Measurements from ENCODE around the gene TBC1D10B. TPM values are rescaled to one million over a fixed set of nuclear protein-coding genes. Genes with fewer than 3 reads are reported as not detected.

The TBC1D10B gene
- total RNA-seq, 1 donor from 2014 or later: 71.1 TPM

DNA sequence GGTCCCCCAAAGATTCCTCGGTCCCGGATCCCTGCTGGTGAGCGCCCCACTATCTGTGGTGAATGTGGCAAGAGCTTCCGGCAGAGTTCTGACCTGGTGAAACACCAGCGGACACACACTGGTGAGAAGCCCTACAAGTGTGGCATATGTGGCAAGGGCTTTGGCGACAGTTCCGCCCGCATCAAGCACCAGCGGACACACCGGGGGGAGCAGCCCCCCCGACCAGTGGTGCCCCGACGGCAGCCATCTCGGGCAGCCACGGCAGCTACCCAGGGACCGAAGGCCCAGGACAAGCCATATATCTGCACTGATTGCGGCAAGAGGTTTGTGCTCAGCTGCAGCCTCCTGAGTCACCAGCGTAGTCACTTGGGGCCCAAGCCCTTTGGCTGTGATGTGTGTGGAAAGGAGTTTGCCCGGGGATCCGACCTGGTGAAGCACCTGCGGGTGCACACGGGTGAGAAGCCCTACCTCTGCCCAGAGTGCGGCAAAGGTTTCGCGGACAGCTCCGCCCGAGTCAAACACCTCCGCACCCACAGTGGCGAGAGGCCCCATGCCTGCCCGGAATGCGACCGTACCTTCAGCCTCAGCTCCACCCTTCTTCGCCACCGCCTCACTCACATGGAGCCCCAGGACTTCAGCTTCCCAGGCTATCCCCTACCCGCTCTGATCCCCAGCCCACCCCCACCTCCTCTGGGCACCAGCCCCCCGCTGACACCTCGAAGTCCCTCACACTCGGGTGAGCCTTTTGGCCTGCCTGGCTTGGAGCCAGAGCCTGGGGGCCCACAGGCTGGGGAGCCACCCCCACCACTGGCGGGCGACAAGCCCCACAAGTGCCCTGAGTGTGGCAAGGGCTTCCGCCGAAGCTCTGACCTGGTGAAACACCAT, 27.7 kb upstream of the TBC1D10B start:
- intact Hi-C loops (cut with micrococcal nuclease): no loop called here

DNA sequence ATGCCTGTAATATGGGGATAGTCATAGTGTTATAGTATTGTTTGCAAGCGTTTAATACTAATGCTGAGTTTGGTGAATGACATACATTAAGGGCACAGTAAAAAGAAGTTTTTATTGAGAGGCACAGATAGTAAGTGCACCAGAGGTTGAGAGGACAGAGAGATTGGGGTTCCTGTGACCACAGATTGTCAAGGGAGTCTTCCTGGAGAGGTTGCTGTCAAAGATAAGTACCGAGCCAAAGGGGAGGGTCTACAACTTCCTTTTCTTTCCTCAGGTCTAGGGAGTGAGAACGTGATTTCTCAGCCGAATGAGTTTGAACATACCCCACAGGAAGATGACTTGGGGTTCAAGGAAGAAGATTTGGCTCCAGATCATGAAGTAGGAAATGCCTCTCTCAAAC, 26.8 kb upstream of the TBC1D10B start:
- intact Hi-C loops (cut with micrococcal nuclease): no loop called here

DNA sequence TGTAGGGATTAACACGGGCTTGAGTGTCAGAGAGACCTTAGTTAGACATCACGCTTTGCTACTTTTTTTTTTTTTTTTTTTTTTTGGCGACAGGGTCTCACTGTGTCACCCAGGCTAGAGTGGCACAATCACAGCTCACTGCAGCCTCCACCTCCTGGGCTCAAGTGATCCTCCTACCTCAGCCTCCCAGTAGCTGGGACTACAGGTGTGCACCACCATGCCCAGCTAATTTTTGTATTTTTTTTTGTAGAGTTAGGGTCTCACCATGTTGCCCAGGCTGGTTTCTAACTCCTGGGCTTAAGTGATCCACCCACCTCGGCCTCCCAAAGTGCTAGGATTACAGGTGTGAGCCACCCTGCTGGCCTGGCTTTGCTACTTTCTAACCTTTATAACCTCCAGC, 26.3 kb upstream of the TBC1D10B start:
- intact Hi-C loops (cut with micrococcal nuclease): loop anchor here (1.0 kb wide), 1 partner anchor 18 kb away; no protein-coding TSS in a partner anchor

DNA sequence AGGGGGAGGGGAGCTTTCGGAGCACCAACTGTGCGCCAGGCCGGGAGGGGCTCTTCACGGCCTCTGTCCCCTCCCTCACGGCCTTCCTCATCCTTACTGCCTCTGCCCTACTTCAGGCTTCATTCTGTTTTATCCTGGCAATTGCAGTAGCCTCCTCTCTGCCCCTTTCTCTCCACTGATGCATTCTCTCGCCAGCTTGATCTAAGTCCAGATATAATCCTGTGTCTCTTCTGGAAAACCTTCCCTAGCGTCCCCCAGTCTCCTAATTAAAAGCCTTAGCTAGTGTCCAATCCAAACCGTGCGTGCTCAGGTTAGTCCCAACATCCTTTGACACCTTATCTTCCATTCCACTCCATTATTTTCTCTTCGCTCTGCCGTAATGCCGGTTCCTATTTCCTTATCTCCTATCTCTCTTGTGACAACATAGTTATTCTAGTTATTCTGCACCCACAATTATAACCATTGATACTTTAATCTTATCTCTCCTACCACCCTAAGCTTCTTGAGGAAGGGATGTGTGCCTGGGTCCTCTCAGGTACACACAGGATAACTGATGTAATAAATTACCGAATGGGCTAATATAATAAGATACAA, 25.8 kb upstream of the TBC1D10B start:
- intact Hi-C loops (cut with micrococcal nuclease): loop anchor here (1.0 kb wide), 3 partner anchors 11 to 26 kb away; partner anchors contain the start of genes TBC1D10B and ZNF771

DNA sequence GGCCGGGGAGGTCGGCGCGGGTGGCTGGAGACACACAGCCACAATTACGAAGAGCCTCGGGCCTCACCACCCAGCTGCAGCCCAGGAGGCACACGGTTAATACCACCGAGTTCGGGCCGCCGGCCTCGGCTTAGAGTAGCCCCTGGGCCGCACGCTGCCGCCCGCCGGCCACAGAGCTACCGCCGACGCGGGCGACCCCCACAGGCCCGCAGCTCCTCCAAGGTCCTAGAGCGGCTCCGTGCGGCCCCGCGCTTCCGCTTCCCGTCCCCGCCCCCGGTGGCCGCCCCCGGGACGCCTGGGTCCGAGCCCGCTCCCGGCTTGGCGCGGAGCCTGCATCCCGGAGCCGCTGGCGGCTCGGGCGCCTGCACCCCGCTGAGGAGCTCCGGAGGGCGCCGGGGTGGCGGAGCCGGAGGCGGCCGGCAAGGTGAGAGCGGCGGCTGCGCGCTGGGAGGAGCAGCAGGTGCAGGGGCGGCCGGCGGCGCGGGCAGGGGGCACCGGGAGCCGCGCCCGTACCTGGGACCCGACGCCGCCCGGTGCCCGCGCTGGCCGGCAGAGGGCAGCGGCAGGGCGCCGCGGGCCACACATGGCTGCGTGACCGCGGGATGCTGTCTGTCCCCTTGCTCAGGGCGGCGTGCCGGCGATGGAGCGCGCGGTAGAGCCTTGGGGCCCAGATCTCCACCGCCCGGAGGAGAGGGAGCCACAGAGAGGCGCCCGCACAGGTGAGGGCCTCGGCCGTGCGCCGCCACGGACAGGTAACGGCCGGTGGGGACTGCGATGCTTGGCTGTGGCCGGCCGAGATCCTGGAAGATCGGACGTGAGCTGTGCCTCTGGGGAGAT, 25.1 kb upstream of the TBC1D10B start, which contains the start of gene ZNF48:
Gene ZNF48, plus strand, starts transcription at position 266 of the 837 bp plus-strand sequence. Its CDS starts 375 bp downstream, at position 641.
- intact Hi-C loops (cut with micrococcal nuclease): loop anchor here (1.0 kb wide), 2 partner anchors 12 to 25 kb away; partner anchors contain the start of genes TBC1D10B and ZNF771

DNA sequence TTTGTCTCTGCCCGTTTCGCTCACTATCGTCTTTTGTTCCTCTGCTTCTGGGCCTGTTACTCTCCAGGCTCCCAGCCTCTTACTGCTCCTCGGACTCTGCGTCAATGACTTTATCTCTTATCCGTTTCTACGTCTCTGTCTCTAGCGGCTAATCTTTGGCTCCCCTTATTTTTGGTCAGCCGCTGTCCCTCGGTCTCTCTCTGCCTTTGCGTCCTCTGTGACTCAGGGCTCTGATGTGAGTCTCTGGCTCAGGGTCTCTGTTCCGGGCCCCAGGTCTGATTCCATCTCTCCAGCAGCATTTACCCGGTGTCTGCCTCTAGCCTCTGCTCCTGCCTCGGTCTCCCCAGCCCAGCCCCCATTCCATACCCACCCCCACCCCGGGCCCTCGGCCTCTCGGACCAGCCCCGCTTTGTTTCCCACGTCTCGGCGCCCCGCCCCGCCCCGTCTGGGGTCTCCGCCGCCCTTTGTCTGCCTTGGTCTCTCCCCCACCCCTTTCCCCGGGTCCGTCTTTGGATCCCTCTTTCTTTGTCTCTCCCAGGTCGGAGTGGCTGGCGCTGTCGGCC, 24.4 kb upstream of the TBC1D10B start:
- intact Hi-C loops (cut with micrococcal nuclease): loop anchor here (1.0 kb wide), 2 partner anchors 13 to 24 kb away; partner anchors contain the start of genes TBC1D10B and ZNF771

DNA sequence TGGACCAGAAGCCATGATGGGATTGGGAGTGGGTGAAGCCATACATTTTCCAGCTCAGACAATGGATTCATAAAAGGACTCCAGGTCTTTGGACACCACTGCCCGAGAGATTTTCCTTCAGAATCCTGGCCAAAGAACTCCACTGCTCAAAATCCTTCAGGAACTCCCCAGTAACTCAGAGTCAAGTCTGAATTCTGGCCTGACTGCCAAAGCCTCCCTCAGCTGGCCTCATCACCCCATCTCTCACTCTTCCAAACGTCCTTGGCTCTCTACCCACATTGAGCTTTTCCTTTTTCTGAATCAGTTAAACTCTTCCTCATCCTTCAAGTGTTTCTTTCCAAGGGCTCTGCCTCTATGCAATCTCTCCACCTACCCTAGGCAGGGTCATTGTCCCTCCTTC, 13.2 kb upstream of the TBC1D10B start:
- intact Hi-C loops (cut with micrococcal nuclease): no loop called here

DNA sequence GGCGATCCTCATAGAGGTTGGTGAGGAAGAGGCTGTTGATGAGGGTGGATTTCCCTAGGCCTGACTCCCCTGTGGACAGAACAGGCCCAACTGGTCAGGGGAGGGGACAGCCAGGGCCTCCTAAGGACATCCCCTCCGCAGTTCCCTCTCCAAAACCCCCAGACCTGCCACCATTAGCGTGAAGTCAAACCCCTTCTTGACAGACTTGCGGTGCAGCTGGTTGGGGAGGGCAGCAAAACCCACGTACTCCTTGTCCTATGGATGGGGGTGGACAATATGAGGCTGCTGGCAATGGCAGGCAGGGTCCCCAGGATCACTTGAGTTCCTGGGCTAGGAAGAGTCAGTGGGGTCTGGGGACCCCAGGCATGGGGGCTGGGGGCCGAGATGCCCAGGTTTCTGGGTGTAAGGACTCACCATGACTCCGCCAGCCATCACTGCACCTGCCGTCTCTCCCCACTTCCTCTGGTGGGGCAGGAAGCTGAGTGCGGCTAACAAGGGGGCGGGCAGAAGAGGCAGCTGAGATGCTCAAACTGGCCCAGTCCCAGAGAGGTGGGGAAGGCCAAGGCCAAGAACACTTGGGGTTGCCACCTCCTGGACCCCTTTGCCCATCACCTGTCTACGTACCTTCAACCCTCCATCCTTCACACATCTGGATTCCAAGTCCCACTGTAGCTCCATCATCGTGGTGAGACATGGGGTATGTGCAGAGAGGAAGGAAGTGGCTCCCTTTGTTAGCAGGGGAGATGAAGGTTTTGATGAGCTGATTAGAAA, 12.0 kb upstream of the TBC1D10B start, which contains the start of gene SEPTIN1:
Gene SEPTIN1, minus strand, starts transcription at position 451 of the 771 bp plus-strand sequence. Its CDS starts 19 bp downstream, at position 432.
- intact Hi-C loops (cut with micrococcal nuclease): loop anchor here (1.0 kb wide), 2 partner anchors 12 to 25 kb away; partner anchors contain the start of genes TBC1D10B and ZNF771

DNA sequence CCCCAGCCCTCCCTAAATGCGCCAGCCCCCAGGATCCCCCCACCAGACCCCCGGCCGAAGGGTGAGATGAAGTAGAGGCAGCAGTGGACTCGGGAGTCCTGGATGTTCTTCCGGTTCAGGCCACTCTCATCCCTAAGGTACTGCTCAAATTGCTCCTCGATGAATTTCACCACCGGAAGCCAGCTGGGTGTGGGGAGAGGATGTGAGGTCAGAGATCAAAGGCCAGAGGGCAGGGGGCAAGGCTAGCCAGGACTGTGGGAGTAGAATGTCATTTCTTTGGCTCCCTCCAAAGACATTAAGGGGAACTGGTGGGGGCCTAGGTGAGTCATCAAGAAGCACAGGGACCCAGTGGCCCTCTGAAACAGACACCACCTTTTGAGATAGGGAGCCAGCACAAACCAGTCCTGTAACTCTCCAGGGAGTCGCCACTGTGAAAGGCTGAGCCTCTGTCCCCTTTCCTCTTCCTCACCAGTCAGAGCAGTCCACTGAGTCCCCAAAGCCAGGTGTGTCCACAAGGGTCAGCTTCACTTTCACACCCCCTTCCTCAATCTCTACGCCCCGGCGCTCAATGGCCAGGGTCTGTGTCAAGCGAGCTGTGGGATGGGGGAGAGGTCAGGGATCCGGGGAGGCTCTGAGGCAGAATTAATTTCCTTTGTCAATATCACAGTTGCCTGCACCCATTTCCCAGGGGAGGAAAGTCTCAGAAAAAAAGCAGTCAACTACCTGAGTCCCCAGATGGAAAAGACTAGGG, 11.2 kb upstream of the TBC1D10B start:
- intact Hi-C loops (cut with micrococcal nuclease): loop anchor here (1.0 kb wide), 2 partner anchors 11 to 26 kb away; partner anchors contain the start of genes TBC1D10B and ZNF771

DNA sequence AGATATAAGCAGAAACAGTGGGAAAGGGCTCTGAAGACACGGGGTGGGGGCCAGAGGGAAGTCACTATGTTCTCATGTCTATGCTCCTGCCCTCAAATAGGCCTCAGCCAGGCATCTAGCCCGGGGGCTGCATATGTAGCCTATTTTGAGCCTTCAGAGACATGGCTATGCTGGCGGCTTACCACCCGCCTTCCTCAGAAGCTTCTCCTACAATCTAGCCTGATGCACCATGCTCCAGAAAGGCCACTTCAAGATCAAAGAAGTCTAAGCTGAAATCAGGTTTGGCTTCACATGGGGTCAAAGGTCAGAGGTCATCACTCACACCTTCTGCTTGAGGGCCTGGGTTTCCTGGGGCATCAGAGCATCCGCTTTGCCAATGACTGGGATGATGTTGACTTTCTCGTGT, 10.5 kb upstream of the TBC1D10B start:
- intact Hi-C loops (cut with micrococcal nuclease): no loop called here

DNA sequence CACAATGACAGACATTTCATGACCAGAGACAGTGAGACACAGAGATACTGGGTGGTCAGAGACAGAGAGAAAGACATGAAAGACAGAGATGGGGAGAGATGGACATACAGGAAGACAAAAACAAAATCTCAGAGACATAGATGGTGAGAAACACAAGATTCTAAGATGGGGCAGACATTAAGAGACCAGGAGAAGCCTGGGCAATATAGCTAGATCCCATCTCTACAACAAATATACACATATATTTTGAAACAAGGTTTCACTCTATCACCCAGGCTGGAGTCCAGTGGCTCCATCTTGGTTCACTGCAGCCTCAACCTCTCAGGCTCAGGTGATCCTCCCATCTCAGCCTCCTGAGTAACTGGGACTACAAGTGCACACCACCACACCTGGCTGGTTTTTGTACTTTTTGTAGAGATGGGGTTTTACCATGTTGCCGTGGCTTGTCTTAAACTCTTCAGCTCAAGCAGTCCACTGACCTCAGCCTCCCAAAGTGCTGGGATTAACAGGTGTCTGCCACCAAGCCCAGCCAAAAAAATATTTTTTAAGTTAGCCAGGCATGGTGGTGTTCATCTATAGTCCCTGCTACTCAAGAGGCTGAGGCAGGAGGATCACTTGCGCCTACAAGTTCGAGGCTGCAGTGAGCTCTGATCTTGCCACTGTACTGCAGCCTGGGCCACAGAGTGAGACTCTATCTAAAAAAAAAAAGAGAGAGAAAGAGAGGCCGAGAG, 9.9 kb upstream of the TBC1D10B start:
- intact Hi-C loops (cut with micrococcal nuclease): no loop called here

DNA sequence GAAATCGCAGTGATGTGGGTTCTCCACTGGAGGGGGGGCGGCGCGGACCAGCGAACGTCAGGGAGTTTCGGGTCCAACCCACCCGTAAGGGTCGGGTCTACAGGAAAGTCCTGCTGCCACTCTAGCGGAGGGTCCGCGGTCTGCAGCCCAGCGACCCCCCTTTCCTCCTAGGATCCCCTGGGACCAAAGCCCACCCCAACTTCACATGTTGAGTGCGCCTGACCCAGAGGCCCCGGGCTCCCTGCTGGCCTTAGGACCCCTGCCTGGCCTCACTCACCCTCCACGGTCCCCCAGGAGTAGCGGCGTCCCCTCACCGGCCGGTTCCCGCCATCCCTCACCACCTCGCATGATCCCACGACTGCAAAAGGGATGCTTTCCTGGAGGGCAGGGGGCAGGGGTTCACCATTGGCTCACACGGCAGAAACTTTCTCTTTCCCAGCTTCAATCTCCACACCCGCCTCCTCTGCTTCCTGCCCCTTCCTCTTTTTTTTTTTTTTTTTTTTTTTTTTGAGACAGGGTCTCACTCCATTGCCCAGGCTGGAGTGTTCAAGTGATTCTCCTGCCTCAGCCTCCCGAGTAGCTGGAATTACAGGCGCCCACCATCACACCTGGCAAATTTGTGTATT, 9.0 kb upstream of the TBC1D10B start:
- intact Hi-C loops (cut with micrococcal nuclease): loop anchor here (2.0 kb wide), 2 partner anchors 148 to 314 kb away; partner anchors contain the start of genes ALDOA and ZNF768

DNA sequence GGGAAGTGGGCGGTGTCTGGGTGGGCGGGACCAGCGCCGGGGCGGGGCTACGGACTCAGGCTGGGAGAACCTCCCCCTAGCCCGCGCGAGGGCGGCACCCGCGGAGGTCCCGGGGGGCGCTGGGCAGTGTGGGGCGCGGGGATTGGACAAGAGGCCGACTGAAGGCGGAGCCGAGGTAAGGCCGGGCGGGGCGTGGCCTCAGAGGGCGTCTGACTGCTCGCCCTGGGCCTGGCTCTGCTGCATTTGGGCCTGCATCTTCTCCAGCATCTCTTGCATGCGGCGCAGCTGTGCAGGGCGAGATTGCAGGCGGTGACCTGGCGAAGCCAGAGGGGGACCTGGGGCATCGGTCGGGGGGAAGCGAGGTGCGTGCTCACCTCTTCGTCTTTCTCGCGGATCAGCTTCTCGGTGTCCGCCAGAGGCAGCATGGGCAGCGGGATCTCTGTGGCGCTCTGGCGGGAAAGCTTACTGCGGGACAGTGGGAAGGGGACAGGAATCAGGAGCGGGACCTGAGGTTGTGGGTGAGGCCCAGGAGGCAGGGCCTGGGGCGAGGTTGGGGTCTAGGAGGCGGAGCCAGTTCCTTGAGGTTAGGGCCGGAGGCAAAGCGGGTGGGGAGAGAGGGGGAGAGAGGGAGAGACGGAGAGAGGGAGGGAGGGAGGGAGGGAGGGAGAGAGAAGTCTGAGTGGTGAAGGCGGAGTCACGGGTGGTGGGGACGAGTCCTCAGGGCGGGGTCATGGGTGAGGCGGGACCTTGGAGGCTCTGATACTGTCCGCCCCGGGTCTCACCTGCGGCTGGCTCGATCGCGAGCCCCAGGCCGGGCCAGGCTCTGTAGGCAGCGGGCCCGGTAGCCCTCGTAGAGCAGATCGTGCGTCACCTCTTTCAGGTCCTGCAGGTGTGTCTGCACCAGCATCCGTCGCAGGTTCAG, 8.2 kb upstream of the TBC1D10B start:
- intact Hi-C loops (cut with micrococcal nuclease): loop anchor here (1.0 to 2.0 kb wide), 7 partner anchors 8 to 314 kb away; partner anchors contain the start of genes ALDOA, CD2BP2, FBRS and TBC1D10B

DNA sequence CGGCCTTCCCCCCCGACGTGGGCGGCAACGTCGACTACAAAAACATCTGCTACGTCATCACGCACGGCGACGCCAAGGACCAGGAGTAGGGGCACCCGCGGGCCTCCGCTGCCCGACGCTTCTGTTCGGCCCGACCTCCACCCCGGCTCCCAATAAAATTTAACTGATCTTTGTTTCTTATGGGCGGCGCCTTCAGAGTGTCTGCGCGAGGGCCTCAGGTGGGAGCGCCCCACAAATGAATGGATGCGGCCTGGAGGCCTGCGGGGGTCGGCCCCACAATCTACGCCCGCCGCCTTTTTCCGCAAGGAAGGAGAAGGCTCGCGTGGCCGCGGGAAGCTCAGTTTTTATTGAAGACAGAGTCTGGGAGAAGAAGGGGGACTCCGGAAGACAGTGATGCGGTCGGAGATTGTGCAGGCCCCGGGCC, 7.5 kb upstream of the TBC1D10B start:
- intact Hi-C loops (cut with micrococcal nuclease): loop anchor here (1.0 to 2.0 kb wide), 7 partner anchors 8 to 313 kb away; partner anchors contain the start of genes ALDOA, CD2BP2, FBRS and TBC1D10B

DNA sequence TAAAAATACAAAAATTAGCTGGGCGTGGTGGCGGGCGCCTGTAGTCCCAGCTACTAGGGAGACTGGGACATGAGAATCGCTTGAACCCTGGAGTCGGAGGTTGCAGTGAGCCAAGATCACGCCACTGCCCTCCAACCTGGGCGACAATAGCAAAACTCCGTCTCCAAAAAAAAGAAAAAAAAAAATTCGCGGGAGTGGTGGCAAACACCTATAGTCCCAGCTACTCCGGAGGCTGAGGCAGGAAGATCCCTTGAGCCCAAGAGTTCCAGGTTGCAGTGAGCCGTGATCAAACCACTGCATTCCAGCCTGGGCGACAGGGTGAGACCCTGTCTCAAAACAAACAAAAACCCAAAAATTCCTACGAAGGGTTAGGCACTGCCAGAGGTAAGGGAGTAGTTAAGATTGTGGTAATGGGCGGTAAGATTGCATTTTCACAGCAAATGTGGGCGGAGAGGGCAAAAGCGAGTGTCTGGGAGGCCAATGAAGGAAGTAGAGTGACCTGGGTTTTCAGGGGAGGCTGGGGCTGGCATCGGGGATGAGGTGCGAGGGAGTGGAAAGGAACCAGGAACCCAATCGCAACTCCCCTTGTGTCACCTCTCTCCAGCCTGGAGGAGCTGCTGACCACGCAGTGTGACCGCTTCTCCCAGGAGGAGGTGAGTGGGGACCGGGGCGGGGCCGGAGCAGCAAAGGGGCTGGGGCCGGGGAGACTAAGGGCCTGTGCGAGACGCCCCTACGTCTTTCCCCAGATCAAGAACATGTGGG, 6.9 kb upstream of the TBC1D10B start:
- intact Hi-C loops (cut with micrococcal nuclease): no loop called here

DNA sequence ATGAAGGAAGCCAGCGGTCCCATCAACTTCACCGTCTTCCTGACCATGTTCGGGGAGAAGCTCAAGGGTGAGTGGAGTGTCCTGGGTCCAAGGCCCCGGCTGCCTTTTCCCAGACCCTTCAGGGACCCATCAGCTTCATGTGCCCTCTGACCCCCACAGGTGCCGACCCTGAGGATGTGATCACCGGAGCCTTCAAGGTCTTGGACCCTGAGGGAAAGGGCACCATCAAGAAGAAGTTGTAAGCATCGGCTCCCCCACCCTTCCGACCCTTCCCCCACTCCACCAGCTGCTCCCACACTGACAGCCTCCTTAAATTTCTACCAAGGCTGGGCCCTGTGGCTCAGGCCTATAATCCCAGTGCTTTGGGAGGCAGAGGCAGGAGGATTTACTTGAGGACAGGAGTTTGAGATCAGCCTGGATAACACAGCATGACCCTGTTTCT, 6.2 kb upstream of the TBC1D10B start:
- intact Hi-C loops (cut with micrococcal nuclease): no loop called here
